ENCODE data around the gene SLC16A10.

DNA sequence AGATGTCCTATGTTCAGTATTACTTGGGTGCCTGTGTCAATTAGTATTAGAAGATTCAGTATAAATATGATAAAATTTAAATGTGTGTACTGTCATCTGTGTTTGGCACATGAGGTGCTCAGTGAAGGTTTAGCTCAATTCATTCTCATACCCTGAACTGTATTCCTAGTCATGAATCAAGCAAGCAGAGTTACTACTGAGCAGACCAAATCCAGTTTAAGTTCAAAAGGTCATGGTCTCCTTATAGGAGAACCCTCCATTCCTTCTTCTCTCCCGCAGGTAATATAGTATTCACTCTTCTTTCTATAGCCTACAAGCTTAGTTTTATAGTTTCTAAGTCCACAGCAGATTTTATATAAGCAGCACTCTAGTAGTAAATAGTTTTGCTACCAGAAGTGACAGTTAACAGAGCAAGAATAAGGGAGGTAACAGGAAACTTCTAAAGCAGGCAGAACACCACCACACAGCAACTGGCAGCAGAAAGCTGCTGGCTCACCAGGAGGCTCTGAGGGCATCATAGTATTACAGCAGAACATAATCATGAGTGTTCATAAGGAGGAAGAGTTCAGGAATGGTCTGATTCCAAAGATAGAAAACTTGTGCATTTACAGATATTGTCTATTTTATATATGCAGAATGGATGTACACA, 133.2 kb downstream of the SLC16A10 start:
- no peak for TF ChIP-seq CTCF (IDR thresholded peaks at IDR 0.05)
- no peak for TF ChIP-seq EZH2 (IDR thresholded peaks at IDR 0.05)
